HEK293 (cell line): Measurements from ENCODE around the gene TEKTIP1.

Experiments used
- TCF7L2 ChIP-seq: IDR thresholded peaks from 2 replicates; pipeline ENCODE4 v1.6.1; 2011; ENCODE audit warnings: low read depth, mild to moderate bottlenecking, inconsistent platforms, low read length, moderate library complexity, borderline replicate concordance
- ZNF280C ChIP-seq: fragments of 450-650 bp; formaldehyde crosslinking; IDR thresholded peaks from 2 replicates; pipeline ENCODE4 v1.5.1; 2016; ENCODE audit warnings: missing biosample characterization, missing genetic modification characterization
- ZNF639 ChIP-seq: fragments of 450-650 bp; formaldehyde crosslinking; IDR thresholded peaks from 2 replicates; pipeline ENCODE4 v1.5.1; 2016; ENCODE audit warnings: missing biosample characterization, missing genetic modification characterization

- no peak for TF ChIP-seq ZNF639 (tag by site-specific recombination)
- no peak for TF ChIP-seq ZNF280C (tag by site-specific recombination)
- TF ChIP-seq TCF7L2 = no peak
Observed at GRCh38 chr19:3535563-3535965, 3.4 kb upstream of the TEKTIP1 start.
